Measurements from ENCODE around the gene GBGT1.
A peak's percentile ranks its signal among the peaks of the same experiment; 100 is the strongest.

GBGT1 gene

GRCh38 chr9:133161547-133161950 is 2.2 kb downstream of the GBGT1 start:
- no peak for DNase-seq

GRCh38 chr9:133160742-133161546 is 2.8 kb downstream of the GBGT1 start:
- DNase-seq, result peak; percentile 52

- DNase-seq, result no peak
These were observed 5.0 kb downstream of the GBGT1 start for GRCh38 chr9:133158695-133159094.

GRCh38 chr9:133155156-133155555 is 8.6 kb downstream of the GBGT1 start:
- DNase-seq, result no peak

GRCh38 chr9:133154097-133154989 is 9.4 kb downstream of the GBGT1 start:
- no peak for DNase-seq

- no peak for DNase-seq
These were observed 10.3 kb downstream of the GBGT1 start for GRCh38 chr9:133153227-133154096.

GRCh38 chr9:133151601-133152525 is 11.9 kb downstream of the GBGT1 start:
- no peak for DNase-seq

- DNase-seq, result no peak
These were observed 12.7 kb downstream of the GBGT1 start for GRCh38 chr9:133151041-133151440.

GRCh38 chr9:133149130-133150015 is 14.3 kb downstream of the GBGT1 start:
- peak; percentile 86 to 89 for DNase-seq

- peak; percentile 79 to 80 for DNase-seq
These were observed 15.2 kb downstream of the GBGT1 start for GRCh38 chr9:133148199-133149129.

- peak; percentile 90 to 93 for DNase-seq
These were observed 16.1 kb downstream of the GBGT1 start for GRCh38 chr9:133147412-133148198.

- no peak for DNase-seq
These were observed 16.8 kb downstream of the GBGT1 start for GRCh38 chr9:133146746-133147411.

GRCh38 chr9:133144904-133145851 is 18.5 kb downstream of the GBGT1 start:
- no peak for DNase-seq

- peak; percentile 92 to 94 for DNase-seq
These were observed 19.4 kb downstream of the GBGT1 start for GRCh38 chr9:133144142-133144903.

- DNase-seq, result no peak
These were observed 20.0 kb downstream of the GBGT1 start for GRCh38 chr9:133143639-133144141.

Measured in CD4-positive, alpha-beta T cell treated with Interleukin-4 for 1 hour (primary cell).